ENCODE data around the gene LDB3. TPM values are rescaled to one million over a fixed set of nuclear protein-coding genes. Genes with fewer than 3 reads are reported as not detected.

Gene LDB3
- total and polyA plus RNA-seq, 4 donors: 0.66 to 4.3 (median 2.4) TPM

GRCh38 chr10:86691333-86692022 is 23.2 kb downstream of the LDB3 start:
- WGBS (ENCODE audit: insufficient coverage): 83% methylated on average over 9 of the region's 14 CpGs
- Histone ChIP-seq H3K36me3 (ENCODE audit: control insufficient read depth, insufficient read depth, low read length) (no peaks in the 10 kb centered on the region), H3K27me3 (ENCODE audit: control insufficient read depth, insufficient read depth, low read length) (no peaks in the 10 kb centered on the region), H3K4me3 (ENCODE audit: low read depth, low read length) (no peak overlapping the region), H3K9me3 (ENCODE audit: control insufficient read depth, insufficient read depth, low read length) (no peaks in the 10 kb centered on the region), H3K4me1 (ENCODE audit: control insufficient read depth, insufficient read depth, low read length) (peaks cover 47% of the 10 kb centered on the region), H3K27ac (ENCODE audit: low read depth, low read length) (no peak overlapping the region)
- no peak for DNase-seq (ENCODE audit: low read depth in 4 of 6, low spot score in 6 of 6)

- Histone ChIP-seq H3K27me3 (ENCODE audit: control insufficient read depth, insufficient read depth, low read length) (no peaks in the 10 kb centered on the region), H3K4me3 (ENCODE audit: low read depth, low read length) (no peak overlapping the region), H3K27ac (ENCODE audit: low read depth, low read length) (no peak overlapping the region), H3K9me3 (ENCODE audit: control insufficient read depth, insufficient read depth, low read length) (no peaks in the 10 kb centered on the region), H3K36me3 (ENCODE audit: control insufficient read depth, insufficient read depth, low read length) (no peaks in the 10 kb centered on the region), H3K4me1 (ENCODE audit: control insufficient read depth, insufficient read depth, low read length) (peaks cover 46% of the 10 kb centered on the region)
- DNase-seq (ENCODE audit: low read depth in 4 of 6, low spot score in 6 of 6): no peak
- WGBS (ENCODE audit: insufficient coverage): 88% methylated on average over 8 of the region's 8 CpGs
These were observed 23.8 kb downstream of the LDB3 start for GRCh38 chr10:86692023-86692514.

- 90% methylated on average over 7 of the region's 7 CpGs for WGBS (ENCODE audit: insufficient coverage)
- DNase-seq (ENCODE audit: low read depth in 4 of 6, low spot score in 6 of 6): no peak
- Histone ChIP-seq H3K4me1 (ENCODE audit: control insufficient read depth, insufficient read depth, low read length) (peaks cover 40% of the 10 kb centered on the region), H3K4me3 (ENCODE audit: low read depth, low read length) (no peak overlapping the region), H3K36me3 (ENCODE audit: control insufficient read depth, insufficient read depth, low read length) (no peaks in the 10 kb centered on the region), H3K9me3 (ENCODE audit: control insufficient read depth, insufficient read depth, low read length) (no peaks in the 10 kb centered on the region), H3K27ac (ENCODE audit: low read depth, low read length) (no peak overlapping the region), H3K27me3 (ENCODE audit: control insufficient read depth, insufficient read depth, low read length) (no peaks in the 10 kb centered on the region)
These were observed 24.4 kb downstream of the LDB3 start for GRCh38 chr10:86692664-86693063.

- WGBS (ENCODE audit: insufficient coverage): 86% methylated on average over 2 of the region's 2 CpGs
- Histone ChIP-seq H3K27me3 (ENCODE audit: control insufficient read depth, insufficient read depth, low read length) (no peaks in the 10 kb centered on the region), H3K4me3 (ENCODE audit: low read depth, low read length) (no peak overlapping the region), H3K36me3 (ENCODE audit: control insufficient read depth, insufficient read depth, low read length) (no peaks in the 10 kb centered on the region), H3K27ac (ENCODE audit: low read depth, low read length) (no peak overlapping the region), H3K9me3 (ENCODE audit: control insufficient read depth, insufficient read depth, low read length) (no peaks in the 10 kb centered on the region), H3K4me1 (ENCODE audit: control insufficient read depth, insufficient read depth, low read length) (peaks cover 37% of the 10 kb centered on the region)
- DNase-seq (ENCODE audit: low read depth in 4 of 6, low spot score in 6 of 6): no peak
These were observed 25.0 kb downstream of the LDB3 start for GRCh38 chr10:86693275-86693674.

GRCh38 chr10:86693721-86694369 is 25.5 kb downstream of the LDB3 start:
- Histone ChIP-seq H3K4me1 (ENCODE audit: control insufficient read depth, insufficient read depth, low read length) (peaks cover 35% of the 10 kb centered on the region), H3K9me3 (ENCODE audit: control insufficient read depth, insufficient read depth, low read length) (no peaks in the 10 kb centered on the region), H3K36me3 (ENCODE audit: control insufficient read depth, insufficient read depth, low read length) (no peaks in the 10 kb centered on the region), H3K27me3 (ENCODE audit: control insufficient read depth, insufficient read depth, low read length) (no peaks in the 10 kb centered on the region), H3K27ac (ENCODE audit: low read depth, low read length) (no peak overlapping the region), H3K4me3 (ENCODE audit: low read depth, low read length) (no peak overlapping the region)
- WGBS (ENCODE audit: insufficient coverage): 11% methylated on average over 8 of the region's 10 CpGs
- peak in 4 of 6 donors; percentile 42 to 92 (median 60) for DNase-seq (ENCODE audit: low read depth in 4 of 6, low spot score in 6 of 6)

GRCh38 chr10:86698207-86698940 is 30.1 kb downstream of the LDB3 start:
- no peak overlapping the region for H3K27ac ChIP-seq (ENCODE audit: low read depth, low read length)
- no peaks in the 10 kb centered on the region for H3K9me3 ChIP-seq (ENCODE audit: control insufficient read depth, insufficient read depth, low read length)
- no peaks in the 10 kb centered on the region for H3K27me3 ChIP-seq (ENCODE audit: control insufficient read depth, insufficient read depth, low read length)
- DNase-seq (ENCODE audit: low read depth in 4 of 6, low spot score in 6 of 6): no peak
- peaks cover 25% of the 10 kb centered on the region for H3K4me1 ChIP-seq (ENCODE audit: control insufficient read depth, insufficient read depth, low read length)
- 84% methylated on average over 8 of the region's 9 CpGs for WGBS (ENCODE audit: insufficient coverage)
- no peaks in the 10 kb centered on the region for H3K36me3 ChIP-seq (ENCODE audit: control insufficient read depth, insufficient read depth, low read length)
- H3K4me3 ChIP-seq (ENCODE audit: low read depth, low read length): no peak overlapping the region

- Histone ChIP-seq H3K36me3 (ENCODE audit: control insufficient read depth, insufficient read depth, low read length) (no peaks in the 10 kb centered on the region), H3K27me3 (ENCODE audit: control insufficient read depth, insufficient read depth, low read length) (no peaks in the 10 kb centered on the region), H3K9me3 (ENCODE audit: control insufficient read depth, insufficient read depth, low read length) (no peaks in the 10 kb centered on the region), H3K27ac (ENCODE audit: low read depth, low read length) (no peak overlapping the region), H3K4me3 (ENCODE audit: low read depth, low read length) (no peak overlapping the region), H3K4me1 (ENCODE audit: control insufficient read depth, insufficient read depth, low read length) (peaks cover 17% of the 10 kb centered on the region)
- DNase-seq (ENCODE audit: low read depth in 4 of 6, low spot score in 6 of 6): no peak
- 83% methylated on average over 6 of the region's 7 CpGs for WGBS (ENCODE audit: insufficient coverage)
These were observed 30.8 kb downstream of the LDB3 start for GRCh38 chr10:86699125-86699524.

GRCh38 chr10:86699541-86699940 is 31.2 kb downstream of the LDB3 start:
- Histone ChIP-seq H3K27ac (ENCODE audit: low read depth, low read length) (no peak overlapping the region), H3K36me3 (ENCODE audit: control insufficient read depth, insufficient read depth, low read length) (no peaks in the 10 kb centered on the region), H3K4me1 (ENCODE audit: control insufficient read depth, insufficient read depth, low read length) (peaks cover 13% of the 10 kb centered on the region), H3K4me3 (ENCODE audit: low read depth, low read length) (no peak overlapping the region), H3K9me3 (ENCODE audit: control insufficient read depth, insufficient read depth, low read length) (no peaks in the 10 kb centered on the region), H3K27me3 (ENCODE audit: control insufficient read depth, insufficient read depth, low read length) (no peaks in the 10 kb centered on the region)
- DNase-seq (ENCODE audit: low read depth in 4 of 6, low spot score in 6 of 6): no peak
- WGBS (ENCODE audit: insufficient coverage): 80% methylated on average over 1 of the region's 8 CpGs

GRCh38 chr10:86699991-86700840 is 31.9 kb downstream of the LDB3 start:
- no peak overlapping the region for H3K4me3 ChIP-seq (ENCODE audit: low read depth, low read length)
- peaks cover 9% of the 10 kb centered on the region for H3K4me1 ChIP-seq (ENCODE audit: control insufficient read depth, insufficient read depth, low read length)
- no peak for DNase-seq (ENCODE audit: low read depth in 4 of 6, low spot score in 6 of 6)
- no peaks in the 10 kb centered on the region for H3K9me3 ChIP-seq (ENCODE audit: control insufficient read depth, insufficient read depth, low read length)
- no peaks in the 10 kb centered on the region for H3K27me3 ChIP-seq (ENCODE audit: control insufficient read depth, insufficient read depth, low read length)
- no peak overlapping the region for H3K27ac ChIP-seq (ENCODE audit: low read depth, low read length)
- no peaks in the 10 kb centered on the region for H3K36me3 ChIP-seq (ENCODE audit: control insufficient read depth, insufficient read depth, low read length)
- WGBS (ENCODE audit: insufficient coverage): 93% methylated on average over 9 of the region's 9 CpGs

Data from spinal cord (tissue), 10 donors.